Activated T-helper 2 cell treated with anti-CD3 and anti-CD28 coated beads, Interferon-gamma antibody, Interleukin-2, Interleukin-4, amounts not matched to agents 10 μg/mL and 5 μg/mL and 100 μg/mL, durations not matched to agents 14 hours and 24 hours and 36 hours (primary cell): ENCODE data around the gene PLXDC2. TPM values are rescaled to one million over a fixed set of nuclear protein-coding genes. Genes with fewer than 3 reads are reported as not detected.

Experiments used
- DNase-seq: peaks from one replicate; pipeline ENCODE4 v3.0.0; 2021; ENCODE audit warnings: low spot score
- H3K27ac Mint-ChIP-seq: one replicate; pipeline ENCODE4 v1.8.0; 2021; ENCODE audit warnings: mixed read lengths
- H3K27me3 Mint-ChIP-seq: one replicate; pipeline ENCODE4 v1.8.0; 2021; ENCODE audit warnings: low read depth, mixed read lengths
- H3K36me3 Mint-ChIP-seq: one replicate; pipeline ENCODE4 v1.8.0; 2021; ENCODE audit warnings: low read depth, mixed read lengths
- H3K4me1 Mint-ChIP-seq: one replicate; pipeline ENCODE4 v1.8.0; 2021; ENCODE audit warnings: low read depth, mixed read lengths
- H3K4me3 Mint-ChIP-seq: one replicate; pipeline ENCODE4 v1.8.0; 2021; ENCODE audit warnings: low read depth, mild to moderate bottlenecking, moderate library complexity, mixed read lengths
- H3K9me3 Mint-ChIP-seq: one replicate; pipeline ENCODE4 v1.8.0; 2021; ENCODE audit warnings: mixed read lengths
- intact Hi-C: fragments of 100-400 bp; cut with micrococcal nuclease; formaldehyde crosslinking; loops from one replicate; pipeline ENCODE4 v1.15.1; 2023
- total RNA-seq: library from RNA; stranded (reverse); gene quantifications from 2 replicates; pipeline ENCODE4 v1.2.3, GENCODE V29; 2022

The PLXDC2 gene
- total RNA-seq, 1 donor from 2014 or later = not detected

DNA sequence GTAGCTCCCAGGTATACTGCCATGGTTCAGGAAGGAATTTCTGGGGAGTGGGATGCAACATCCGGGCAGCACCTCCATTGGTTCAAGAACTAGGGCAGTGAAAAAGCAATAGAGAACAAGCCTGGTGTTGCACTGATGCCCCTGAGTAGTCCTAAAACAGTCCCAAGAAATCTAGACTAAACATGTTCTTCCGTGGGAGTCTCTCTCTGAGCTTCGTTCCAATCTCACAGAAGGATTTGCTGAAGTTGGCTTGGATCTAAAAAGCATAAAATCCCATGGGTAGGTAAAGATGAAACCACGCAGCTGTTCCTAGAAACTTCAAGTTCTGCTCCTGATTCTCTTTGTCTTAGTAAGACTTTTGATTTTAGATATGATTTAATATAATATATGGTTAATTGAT lies 154.5 kb downstream of the PLXDC2 start:
- Mint-ChIP-seq H3K9me3 (peaks cover 17% of the 10 kb centered on the region), H3K4me3 (no peak overlapping the region), H3K4me1 (no peaks in the 10 kb centered on the region), H3K27me3 (no peaks in the 10 kb centered on the region), H3K36me3 (no peaks in the 10 kb centered on the region), H3K27ac (no peak overlapping the region)
- intact Hi-C loops = no loop called here
- no peak for DNase-seq

DNA sequence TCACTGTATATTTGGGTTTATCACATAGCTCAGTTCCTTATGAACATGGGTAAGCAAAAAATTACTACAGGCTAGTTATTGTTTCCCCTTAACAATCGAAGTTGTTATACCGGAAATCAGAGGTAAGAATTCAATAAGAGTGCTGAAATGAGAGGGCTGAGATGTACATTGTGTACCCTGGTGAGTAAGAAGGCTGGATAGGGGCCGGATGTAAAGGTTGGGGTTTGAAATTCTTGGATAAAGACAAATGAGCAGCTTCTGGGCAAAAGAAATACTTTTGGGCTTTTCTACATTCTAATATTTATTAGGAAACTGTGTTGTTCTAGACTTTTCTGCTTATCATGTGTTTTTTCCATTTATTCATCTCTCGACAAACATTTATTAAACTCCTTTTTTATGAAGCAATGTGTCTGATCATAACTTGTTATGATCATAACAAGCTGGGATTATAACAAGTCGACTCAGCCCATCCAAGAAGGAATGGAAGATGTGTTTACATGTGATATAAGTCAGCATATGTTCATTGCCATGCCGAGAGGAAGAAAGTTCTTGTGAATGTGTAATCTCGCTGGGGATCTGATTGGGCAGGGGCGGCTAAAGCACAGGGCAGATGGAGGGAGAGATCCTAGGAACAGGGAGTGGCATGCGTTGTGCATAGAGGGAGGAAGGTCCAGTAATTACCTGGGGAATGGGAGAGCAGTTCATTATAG lies 155.3 kb downstream of the PLXDC2 start:
- no peaks in the 10 kb centered on the region for H3K27me3 Mint-ChIP-seq
- no peak overlapping the region for H3K27ac Mint-ChIP-seq
- intact Hi-C loops = no loop called here
- peaks cover 16% of the 10 kb centered on the region for H3K9me3 Mint-ChIP-seq
- no peaks in the 10 kb centered on the region for H3K36me3 Mint-ChIP-seq
- DNase-seq = no peak
- H3K4me1 Mint-ChIP-seq = no peaks in the 10 kb centered on the region
- H3K4me3 Mint-ChIP-seq = no peak overlapping the region

DNA sequence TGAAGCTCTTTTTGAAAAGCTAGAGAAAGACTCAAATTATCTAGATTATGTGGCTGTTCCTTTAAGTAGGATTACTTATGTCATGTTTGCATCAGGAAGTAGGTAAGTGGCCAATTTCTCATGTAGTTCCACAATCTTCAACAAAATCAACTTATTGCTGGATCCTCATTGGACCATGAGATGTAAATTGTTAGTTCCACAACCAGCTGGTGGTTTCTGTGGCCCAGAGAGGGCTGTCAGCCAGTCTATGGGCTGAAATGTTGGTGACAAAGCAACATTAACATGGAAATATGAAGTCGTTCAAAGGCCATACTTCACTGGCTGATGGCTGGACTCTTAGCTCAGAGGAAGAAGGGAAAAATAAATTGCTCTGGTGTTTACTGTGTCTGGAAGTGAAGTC lies 157.9 kb downstream of the PLXDC2 start:
- no peaks in the 10 kb centered on the region for H3K4me1 Mint-ChIP-seq
- H3K27me3 Mint-ChIP-seq = no peaks in the 10 kb centered on the region
- no peak for DNase-seq
- H3K36me3 Mint-ChIP-seq = no peaks in the 10 kb centered on the region
- no peak overlapping the region for H3K27ac Mint-ChIP-seq
- peaks cover 14% of the 10 kb centered on the region for H3K9me3 Mint-ChIP-seq
- intact Hi-C loops = no loop called here
- H3K4me3 Mint-ChIP-seq = no peak overlapping the region

DNA sequence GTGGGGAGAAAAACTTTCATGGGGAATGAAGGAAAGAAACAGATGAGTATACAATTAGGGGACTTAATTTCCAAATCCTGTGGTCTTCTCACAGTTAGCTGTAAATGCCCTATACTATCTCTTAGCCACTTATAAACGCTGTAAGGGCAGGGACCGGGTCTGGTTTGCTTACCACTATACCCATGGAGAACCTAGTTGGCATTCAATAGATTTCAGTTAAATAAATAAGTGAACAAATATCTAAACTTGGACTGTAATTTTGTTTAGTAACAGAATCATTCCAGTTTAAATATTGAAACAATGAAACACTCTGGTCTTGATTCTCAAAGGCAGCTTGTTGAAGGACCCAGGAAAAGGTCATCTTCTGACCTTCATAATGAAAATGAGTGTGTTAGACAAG lies 158.3 kb downstream of the PLXDC2 start:
- H3K27me3 Mint-ChIP-seq = no peaks in the 10 kb centered on the region
- no peak overlapping the region for H3K27ac Mint-ChIP-seq
- H3K9me3 Mint-ChIP-seq = peaks cover 14% of the 10 kb centered on the region

DNA sequence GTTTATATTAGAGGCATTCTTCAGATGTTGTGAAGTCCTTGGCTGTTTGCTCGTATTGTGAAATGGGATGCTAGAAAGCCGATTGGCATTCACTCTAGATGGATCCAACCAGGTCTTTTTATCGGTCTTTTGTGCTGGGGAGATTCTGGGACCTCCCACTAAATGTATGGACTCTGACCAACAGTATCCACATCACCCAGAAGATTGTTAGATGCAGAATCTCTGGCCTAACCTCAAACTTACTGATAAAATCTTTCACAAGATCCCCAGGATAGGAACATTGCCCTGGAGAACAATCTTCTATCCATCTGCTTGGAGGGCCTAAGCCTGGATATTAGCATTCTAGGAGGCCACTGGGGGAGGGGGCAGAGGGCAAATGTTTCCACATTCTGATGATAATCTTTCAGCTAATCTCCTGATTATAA lies 160.9 kb downstream of the PLXDC2 start:
- peaks cover 5% of the 10 kb centered on the region for H3K9me3 Mint-ChIP-seq
- DNase-seq = no peak
- no peaks in the 10 kb centered on the region for H3K27me3 Mint-ChIP-seq
- intact Hi-C loops = no loop called here
- H3K36me3 Mint-ChIP-seq = no peaks in the 10 kb centered on the region
- no peak overlapping the region for H3K27ac Mint-ChIP-seq
- no peaks in the 10 kb centered on the region for H3K4me1 Mint-ChIP-seq
- H3K4me3 Mint-ChIP-seq = no peak overlapping the region

More for the DNA sequence above, 158.3 kb downstream of the PLXDC2 start:
- Mint-ChIP-seq H3K4me3 (no peak overlapping the region), H3K36me3 (no peaks in the 10 kb centered on the region), H3K4me1 (no peaks in the 10 kb centered on the region)
- DNase-seq = no peak
- intact Hi-C loops = no loop called here

DNA sequence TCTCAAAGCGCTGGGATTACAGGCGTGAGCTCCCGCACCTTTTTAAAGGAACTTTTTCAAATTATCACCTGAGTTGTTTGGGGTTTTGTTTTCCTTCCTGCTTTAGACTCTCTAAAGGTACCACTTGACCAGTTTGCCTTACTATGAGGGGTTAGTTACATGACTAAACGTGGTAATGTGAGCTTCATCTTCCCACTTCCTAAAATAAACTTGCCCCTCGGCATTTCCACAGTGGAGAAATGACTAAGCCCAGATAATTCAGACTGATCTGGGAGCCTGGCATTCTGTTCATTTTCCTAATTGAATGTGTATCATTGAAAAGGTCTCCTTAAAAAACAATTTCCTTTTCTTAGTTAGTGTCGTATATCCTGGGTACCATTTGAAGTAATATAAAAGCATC lies 163.4 kb downstream of the PLXDC2 start:
- no peak overlapping the region for H3K27ac Mint-ChIP-seq
- H3K27me3 Mint-ChIP-seq = no peaks in the 10 kb centered on the region
- H3K4me1 Mint-ChIP-seq = no peaks in the 10 kb centered on the region
- no peak overlapping the region for H3K4me3 Mint-ChIP-seq
- no peaks in the 10 kb centered on the region for H3K36me3 Mint-ChIP-seq
- intact Hi-C loops = no loop called here
- DNase-seq = no peak
- H3K9me3 Mint-ChIP-seq = no peaks in the 10 kb centered on the region

DNA sequence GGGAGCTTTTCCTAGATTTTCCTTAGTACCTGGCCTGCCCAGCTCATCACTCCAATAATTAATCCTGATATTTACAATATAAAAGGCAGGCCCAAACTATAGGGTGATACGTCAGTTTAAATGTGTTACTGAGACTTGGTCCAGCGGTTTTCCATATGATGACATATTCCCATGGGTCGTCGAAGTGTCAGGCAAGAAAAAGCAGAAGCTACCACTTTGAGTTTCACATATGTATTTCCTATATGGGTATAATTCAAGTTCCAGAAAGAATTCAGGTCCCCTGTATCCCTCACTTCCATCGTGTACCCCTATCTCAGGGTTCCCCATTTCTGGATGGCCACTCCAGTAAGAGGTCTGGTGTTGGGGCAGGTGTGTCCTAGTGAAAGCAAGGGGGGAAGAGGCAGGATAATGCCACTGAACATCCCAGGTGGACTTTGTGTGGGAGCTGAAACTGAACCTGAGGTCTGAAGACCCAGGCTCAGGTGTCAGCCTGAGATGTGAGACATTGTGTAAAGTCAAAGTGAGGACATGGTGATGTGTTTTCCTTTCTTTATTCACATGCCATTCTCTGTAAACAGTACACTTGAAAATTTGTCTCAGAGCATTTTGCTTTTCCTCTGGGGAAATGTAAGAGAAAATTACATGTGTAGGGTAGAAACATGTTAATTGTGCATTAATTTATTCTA lies 167.8 kb downstream of the PLXDC2 start:
- H3K4me3 Mint-ChIP-seq = no peak overlapping the region
- H3K36me3 Mint-ChIP-seq = no peaks in the 10 kb centered on the region
- intact Hi-C loops = no loop called here
- H3K27ac Mint-ChIP-seq = no peak overlapping the region
- H3K9me3 Mint-ChIP-seq = no peaks in the 10 kb centered on the region
- H3K4me1 Mint-ChIP-seq = no peaks in the 10 kb centered on the region
- no peak for DNase-seq
- no peaks in the 10 kb centered on the region for H3K27me3 Mint-ChIP-seq

DNA sequence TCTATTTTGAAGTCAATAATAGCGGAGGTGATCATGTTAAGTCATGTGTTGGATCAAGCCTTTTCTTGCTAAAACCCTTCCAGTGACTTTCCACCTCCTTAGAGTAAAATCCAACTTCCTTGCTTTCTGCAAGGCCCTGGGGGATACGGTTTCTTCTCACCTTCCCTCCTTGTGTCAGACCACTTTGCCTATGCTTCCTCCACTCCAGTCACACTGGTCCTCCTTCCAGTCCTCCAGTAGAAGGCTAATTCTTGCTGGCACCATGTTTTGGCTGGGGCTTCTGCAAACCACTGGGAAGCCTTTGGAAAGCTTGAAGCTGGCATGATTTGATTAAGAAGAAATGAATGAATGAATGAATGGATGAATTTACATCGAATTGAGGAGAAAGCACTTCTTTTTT lies 169.5 kb downstream of the PLXDC2 start:
- no peaks in the 10 kb centered on the region for H3K4me1 Mint-ChIP-seq
- no peaks in the 10 kb centered on the region for H3K36me3 Mint-ChIP-seq
- no peak for DNase-seq
- H3K4me3 Mint-ChIP-seq = no peak overlapping the region
- H3K27ac Mint-ChIP-seq = no peak overlapping the region
- no peaks in the 10 kb centered on the region for H3K27me3 Mint-ChIP-seq
- no peaks in the 10 kb centered on the region for H3K9me3 Mint-ChIP-seq
- intact Hi-C loops = no loop called here

DNA sequence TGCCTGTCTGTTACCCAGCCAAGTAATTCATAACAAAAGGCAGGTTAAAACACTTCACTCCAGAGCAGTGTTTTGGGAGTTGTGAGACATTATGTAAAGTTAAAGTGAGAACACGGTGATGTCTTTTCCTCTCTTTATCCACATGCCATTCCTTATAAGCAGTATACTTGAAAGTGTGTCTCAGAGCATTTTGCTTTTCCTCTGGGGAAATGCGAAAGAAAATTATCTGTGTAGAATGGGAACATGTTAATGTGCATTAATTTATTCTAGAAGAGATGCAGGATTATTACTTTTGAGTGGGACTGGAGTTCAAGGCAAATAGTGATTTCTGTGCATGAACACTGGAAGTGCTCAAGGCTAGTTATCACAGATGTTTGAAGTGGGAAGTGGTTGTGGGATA lies 170.4 kb downstream of the PLXDC2 start:
- Mint-ChIP-seq H3K9me3 (peaks cover under 1% of the 10 kb centered on the region), H3K4me1 (no peaks in the 10 kb centered on the region), H3K27ac (no peak overlapping the region), H3K36me3 (no peaks in the 10 kb centered on the region), H3K27me3 (no peaks in the 10 kb centered on the region), H3K4me3 (no peak overlapping the region)
- DNase-seq = no peak
- intact Hi-C loops = no loop called here

DNA sequence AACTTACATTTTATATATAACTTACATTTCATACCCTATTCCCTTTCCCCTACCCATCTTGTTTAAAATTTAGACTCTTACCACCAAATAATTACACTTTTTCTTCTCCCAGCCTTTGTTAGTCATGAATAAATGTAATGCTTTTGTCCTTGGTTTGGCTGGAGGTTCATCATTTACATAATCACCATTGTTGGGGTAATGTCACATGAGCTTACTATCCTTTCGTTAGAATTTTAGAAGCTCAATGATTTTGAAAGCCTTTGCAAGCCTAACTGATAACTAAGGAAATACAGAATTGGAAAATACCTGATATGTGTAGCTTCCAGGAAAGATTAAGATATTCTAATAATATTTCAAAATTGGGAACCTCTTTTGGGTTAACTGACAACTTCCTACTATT lies 171.7 kb downstream of the PLXDC2 start:
- no peaks in the 10 kb centered on the region for H3K27me3 Mint-ChIP-seq
- H3K9me3 Mint-ChIP-seq = peaks cover 4% of the 10 kb centered on the region
- intact Hi-C loops = no loop called here
- H3K36me3 Mint-ChIP-seq = no peaks in the 10 kb centered on the region
- no peaks in the 10 kb centered on the region for H3K4me1 Mint-ChIP-seq
- no peak overlapping the region for H3K4me3 Mint-ChIP-seq
- no peak for DNase-seq
- no peak overlapping the region for H3K27ac Mint-ChIP-seq

DNA sequence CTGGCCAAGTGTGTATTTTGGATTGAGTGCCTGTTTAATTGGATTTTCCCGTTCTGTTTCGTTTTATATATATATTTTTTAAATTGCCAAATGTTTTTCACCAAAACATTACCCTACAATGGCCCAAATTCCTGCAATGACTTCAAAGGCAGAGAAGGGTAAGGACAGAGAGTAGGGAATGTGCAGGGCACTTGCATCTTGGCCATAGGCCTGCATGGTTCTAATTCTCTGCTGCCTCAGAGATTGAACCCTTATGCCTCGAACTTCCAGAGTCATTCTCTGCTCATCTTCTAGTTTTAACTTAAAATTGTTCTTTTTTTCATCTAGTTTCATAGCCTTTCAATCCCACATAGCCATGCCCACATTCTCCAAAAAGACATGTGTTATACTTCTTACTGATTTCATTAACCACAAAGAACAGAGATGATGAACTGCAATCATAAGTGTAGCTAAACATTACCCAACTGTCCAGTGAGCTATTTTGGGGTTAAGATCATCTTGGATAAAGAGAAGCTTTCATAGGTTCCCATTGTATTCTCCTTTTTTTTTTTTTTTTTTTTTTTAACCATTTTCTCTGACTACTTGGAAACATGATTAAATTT lies 177.6 kb downstream of the PLXDC2 start:
- Mint-ChIP-seq H3K27me3 (no peaks in the 10 kb centered on the region), H3K4me1 (no peaks in the 10 kb centered on the region), H3K4me3 (no peak overlapping the region), H3K9me3 (peaks cover 4% of the 10 kb centered on the region), H3K36me3 (no peaks in the 10 kb centered on the region), H3K27ac (no peak overlapping the region)
- intact Hi-C loops = no loop called here
- no peak for DNase-seq

DNA sequence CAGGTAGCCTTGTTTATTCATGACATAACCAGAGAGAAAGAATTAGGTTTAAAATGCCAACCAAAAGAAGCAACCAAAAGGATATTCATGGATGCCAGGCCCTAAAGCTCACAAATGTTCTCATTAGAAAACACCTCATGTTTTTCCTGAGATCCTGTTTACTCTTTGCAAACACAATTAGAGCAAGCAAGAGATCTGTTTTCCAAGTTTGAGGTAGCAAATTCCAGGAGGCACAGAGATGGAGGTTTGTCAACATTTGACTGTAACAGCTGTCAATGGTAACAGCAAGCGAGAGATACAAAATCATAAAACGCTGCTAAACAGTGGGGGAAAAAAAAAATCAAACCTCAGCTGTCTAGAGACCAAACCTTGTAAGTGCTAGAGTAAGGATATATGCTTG lies 182.2 kb downstream of the PLXDC2 start:
- H3K9me3 Mint-ChIP-seq = peaks cover 11% of the 10 kb centered on the region
- no peaks in the 10 kb centered on the region for H3K36me3 Mint-ChIP-seq
- no peak for DNase-seq
- no peaks in the 10 kb centered on the region for H3K27me3 Mint-ChIP-seq
- no peaks in the 10 kb centered on the region for H3K4me1 Mint-ChIP-seq
- H3K27ac Mint-ChIP-seq = no peak overlapping the region
- no peak overlapping the region for H3K4me3 Mint-ChIP-seq
- intact Hi-C loops = no loop called here

DNA sequence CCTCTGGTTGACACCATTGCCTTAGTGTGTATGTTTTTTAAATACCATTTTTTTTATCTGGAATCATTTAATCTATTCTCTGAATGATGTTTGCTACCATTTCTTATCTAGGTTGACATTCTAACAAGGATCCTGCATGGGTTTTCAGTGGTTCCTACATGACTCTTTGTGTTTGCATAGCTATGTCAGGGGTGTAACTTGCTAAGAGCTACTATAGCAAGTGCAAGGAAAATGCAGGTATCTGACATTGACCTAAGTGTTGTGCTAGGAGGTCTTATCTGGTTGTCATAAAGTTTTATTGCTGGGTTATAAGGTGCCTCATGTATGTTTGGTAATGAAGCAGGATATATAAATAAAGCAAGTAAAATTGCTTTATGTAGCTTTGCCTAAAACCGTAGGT lies 183.2 kb downstream of the PLXDC2 start:
- DNase-seq = no peak
- no peaks in the 10 kb centered on the region for H3K4me1 Mint-ChIP-seq
- peaks cover 11% of the 10 kb centered on the region for H3K9me3 Mint-ChIP-seq
- H3K36me3 Mint-ChIP-seq = no peaks in the 10 kb centered on the region
- intact Hi-C loops = no loop called here
- H3K27ac Mint-ChIP-seq = no peak overlapping the region
- no peaks in the 10 kb centered on the region for H3K27me3 Mint-ChIP-seq
- no peak overlapping the region for H3K4me3 Mint-ChIP-seq
